ENCODE data around the gene MYH14.

- TF ChIP-seq HMG20B (CRISPR knock-in tag; IDR thresholded peaks at IDR 0.05) (no peak), NCOA2 (IDR thresholded peaks at IDR 0.05; ENCODE audit: partially characterized antibody in 2 of 2) (no peak), PRPF4 (IDR thresholded peaks at IDR 0.05; ENCODE audit: insufficient read depth, low read depth, low read length, poor library complexity, severe bottlenecking) (no peak), CTCF (IDR thresholded peaks at IDR 0.05 in 2 of 3, conservative IDR thresholded peaks at IDR 0.05 in 1 of 3; ENCODE audit: insufficient read depth in 2 of 3, low read depth in 1 of 3, low read length in 3 of 3) (no peak), CHCHD3 (CRISPR knock-in tag; IDR thresholded peaks at IDR 0.05) (no peak), TCF7 (IDR thresholded peaks at IDR 0.05; ENCODE audit: borderline replicate concordance) (no peak), RAD51 (IDR thresholded peaks at IDR 0.05; ENCODE audit: borderline replicate concordance, low read depth) (no peak), HCFC1 (IDR thresholded peaks at IDR 0.05; ENCODE audit: low read depth, low read length) (no peak)
- TF ChIP-seq, protein P1, sequence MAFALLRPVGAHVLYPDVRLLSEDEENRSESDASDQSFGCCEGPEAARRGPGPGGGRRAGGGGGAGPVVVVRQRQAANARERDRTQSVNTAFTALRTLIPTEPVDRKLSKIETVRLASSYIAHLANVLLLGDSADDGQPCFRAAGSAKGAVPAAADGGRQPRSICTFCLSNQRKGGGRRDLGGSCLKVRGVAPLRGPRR (CRISPR knock-in tag; IDR thresholded peaks at IDR 0.05) = no peak
Observed at GRCh38 chr19:50176775-50177174, 26.6 kb upstream of the MYH14 start.

All from K562 (cell line).